Stimulated activated CD4-positive, alpha-beta T cell treated with anti-CD3 and anti-CD28 coated beads, Interleukin-4, amount 100 ng/mL, for 1 hour (primary cell): ENCODE results near the gene KDM7A.

ENCODE experiments used
- DNase-seq: peaks from one replicate; pipeline ENCODE4 v3.0.0-alpha.2; 2020

The KDM7A gene

DNA sequence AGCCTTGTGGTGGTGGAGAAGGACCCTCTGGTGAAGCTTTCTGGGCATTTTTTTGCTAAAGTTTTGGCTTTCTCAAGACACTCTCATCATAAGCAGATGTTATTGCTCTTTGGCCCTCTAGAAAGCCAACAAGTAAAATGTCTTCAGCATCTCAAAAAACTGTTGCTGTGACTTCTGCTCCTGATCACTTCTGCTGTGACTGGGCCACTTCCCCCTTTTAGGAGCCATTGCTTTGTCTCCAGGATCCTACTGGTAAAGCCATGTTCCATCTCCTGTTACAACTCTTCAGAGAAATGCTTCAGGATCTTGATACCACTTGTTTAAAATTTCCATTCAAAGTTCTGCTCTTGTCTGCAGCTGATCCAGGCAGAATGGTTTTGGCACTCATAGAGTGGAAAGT, 125.0 kb downstream of the KDM7A start:
- DNase-seq, result no peak

- DNase-seq, result no peak
Measured at GRCh38 chr7:140050100-140050499, 126.7 kb downstream of the KDM7A start.

DNA sequence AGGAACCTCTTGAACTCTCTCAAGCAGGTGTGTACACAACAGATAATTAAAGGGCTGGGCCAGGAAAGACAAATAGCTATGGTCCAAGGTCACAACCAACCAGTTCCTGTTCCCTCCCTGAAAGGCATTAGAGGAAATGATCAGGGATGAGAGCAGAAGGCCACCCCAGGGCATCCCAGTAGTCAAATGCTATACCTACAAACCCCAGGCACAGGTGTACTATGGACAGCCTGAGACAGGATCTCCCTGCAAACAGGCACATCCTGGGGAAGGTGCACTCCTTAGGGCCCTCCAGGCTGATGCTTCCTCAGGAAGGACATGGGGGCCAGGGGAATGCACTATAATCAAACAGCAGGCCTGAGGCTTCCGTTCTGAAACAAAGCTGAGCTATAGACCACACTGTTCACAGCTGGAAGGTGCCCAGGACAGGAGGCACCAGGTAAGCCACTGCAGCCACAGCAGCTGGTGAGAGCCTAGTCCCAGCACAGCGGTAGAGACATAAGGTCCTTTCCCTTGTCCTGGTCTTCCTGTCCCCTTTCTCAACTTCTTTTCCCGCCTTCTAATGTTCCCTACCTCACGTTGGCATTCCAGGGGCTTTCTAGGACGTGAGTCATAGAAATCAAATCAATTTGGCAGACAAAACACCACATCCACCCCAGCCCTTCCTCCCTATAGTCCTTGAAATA, 127.3 kb downstream of the KDM7A start:
- no peak for DNase-seq

- no peak for DNase-seq
Measured at GRCh38 chr7:140048989-140049338, 127.8 kb downstream of the KDM7A start.

DNA sequence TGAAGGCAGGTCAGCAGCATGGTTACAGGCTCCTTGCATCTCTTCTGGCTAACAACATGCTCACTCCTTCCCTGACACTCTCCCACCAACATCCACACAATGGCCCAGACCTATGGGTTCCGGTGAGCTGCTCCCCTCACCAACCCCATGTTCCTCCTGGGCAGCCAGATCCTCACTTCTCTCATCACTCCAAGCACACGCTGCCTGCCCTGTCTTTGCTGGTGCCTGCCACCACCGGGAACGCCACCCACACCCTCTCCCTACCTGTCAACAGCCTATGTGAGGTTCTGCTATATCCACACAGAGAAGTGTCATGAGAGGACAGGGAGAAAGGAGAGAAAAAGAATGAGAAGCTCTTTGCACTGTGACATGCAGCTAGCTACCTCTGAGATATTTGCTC, 128.6 kb downstream of the KDM7A start:
- no peak for DNase-seq

DNA sequence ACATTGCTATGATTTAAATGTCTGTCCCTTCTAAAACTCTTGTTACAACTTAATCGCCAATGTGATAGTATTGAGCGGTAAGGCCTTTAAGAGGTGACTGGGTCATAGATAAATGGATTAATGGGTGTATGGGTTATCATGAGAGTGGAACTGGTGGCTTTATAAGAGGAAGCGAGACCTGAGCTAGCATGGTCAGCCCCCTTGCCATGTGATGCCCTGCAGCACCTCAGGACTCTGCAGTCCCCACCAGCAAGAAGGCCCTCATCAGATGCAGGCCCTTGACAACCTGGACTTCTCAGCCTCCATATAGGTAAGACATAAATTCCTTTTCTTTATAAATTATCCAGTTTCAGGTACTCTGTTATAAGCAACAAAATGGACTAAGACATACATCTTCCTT, 129.6 kb downstream of the KDM7A start:
- DNase-seq, result no peak

DNA sequence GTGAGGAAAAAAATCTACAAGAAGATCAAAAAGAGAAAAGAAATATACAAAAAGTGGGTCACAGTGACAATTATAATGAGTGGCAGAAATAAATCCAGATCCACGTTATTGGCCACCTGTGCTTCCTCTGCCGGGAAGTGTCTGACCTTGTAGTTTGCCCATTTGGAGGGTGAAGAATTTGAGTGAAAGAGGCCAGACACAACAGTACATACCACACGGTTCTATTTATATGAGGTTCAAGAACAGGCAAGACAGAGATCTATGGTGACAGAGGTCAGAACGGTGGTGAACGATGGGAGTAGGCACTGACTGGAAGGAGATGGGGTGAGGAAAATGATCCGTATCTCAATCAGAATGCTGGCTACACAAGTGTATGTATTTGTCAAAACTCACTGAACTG, 131.1 kb downstream of the KDM7A start:
- no peak for DNase-seq

DNA sequence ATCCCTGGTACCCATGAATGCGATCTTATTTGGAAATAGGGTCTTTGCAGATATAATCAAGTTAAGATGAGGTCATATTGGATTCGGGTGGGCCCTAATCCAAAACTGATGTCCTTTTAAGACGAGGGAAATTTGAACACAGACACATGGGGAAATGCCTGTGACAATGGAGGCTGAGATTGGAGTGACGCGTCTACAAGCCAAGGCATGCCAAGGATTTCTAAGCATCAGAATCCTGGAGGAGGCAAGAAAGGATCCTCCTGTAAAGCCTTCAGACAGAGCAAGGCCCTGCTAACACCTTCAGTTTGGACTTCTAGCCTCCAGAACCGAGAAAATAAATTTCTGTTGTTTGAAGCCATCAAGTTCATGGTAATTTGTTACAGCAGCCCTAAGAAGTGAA, 132.5 kb downstream of the KDM7A start:
- DNase-seq, result no peak

DNA sequence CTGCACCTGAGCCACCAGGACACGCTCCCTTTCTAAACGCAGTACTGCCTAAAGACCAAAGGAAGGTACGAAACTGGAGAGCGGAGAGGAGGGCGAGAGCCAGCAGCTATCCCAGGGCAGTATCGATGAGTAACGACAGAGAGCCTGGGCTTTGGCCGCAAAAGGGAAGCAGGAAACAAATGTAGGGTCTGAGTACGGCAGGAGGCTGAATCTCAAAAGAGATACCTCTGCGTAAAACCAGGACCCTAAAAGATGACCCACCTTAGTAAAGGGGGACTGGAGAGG, 134.5 kb downstream of the KDM7A start:
- no peak for DNase-seq

DNA sequence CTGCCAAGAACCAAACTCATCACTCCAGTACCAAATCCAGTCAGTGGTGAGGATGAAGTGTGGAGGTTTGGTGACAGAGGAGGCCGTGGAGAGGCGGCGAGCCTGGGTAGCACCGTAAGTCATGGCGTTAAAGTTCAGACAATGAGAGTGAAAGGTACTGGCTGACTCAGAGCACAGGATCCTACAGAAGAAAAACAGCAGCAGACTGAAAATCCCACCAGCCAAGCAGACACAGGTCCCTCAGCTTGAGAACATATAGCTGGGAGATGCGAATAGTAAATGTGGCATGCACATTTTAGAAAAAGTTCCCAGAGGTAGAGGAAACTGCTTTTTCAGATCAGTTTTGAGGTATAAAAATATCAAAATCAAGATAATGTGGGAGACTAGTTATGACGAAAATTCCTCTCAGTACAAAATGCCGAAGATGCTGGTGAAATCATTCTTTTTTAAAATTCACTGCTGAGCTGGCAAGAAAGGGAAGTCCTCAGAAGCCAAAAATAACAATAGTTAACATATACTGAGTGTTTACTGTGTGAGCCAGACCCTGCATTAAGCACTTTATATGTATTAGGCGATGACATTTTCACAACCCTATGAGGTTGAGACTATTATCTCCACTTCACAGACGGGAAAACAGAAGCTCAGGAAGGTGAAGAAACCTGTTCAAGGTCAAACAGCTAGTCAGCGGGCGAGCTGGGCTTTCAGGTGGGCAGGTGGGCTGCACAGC, 135.0 kb downstream of the KDM7A start:
- no peak for DNase-seq

GRCh38 chr7:140039896-140040295, 136.9 kb downstream of the KDM7A start:
- DNase-seq, result no peak

DNA sequence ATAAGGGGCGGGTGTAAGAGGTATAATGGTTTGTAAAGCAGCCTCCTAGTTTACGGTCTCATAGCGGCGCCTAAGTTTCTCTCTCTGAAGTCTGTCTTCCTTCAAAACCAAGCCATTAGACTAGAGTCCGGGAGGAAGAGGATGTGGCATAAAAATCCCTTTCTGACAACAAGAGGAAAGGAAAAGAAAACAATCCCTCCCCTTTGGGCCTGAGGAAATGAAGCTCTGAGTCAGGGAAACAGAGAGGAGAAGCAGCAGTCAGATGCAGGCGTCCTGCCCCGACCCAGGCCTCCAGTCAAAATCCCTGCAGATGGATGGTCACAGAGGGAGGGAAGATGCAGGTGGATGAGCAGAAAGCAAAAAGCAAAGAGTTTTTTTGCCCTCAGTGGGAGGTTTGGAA, 137.7 kb downstream of the KDM7A start:
- no peak for DNase-seq

DNA sequence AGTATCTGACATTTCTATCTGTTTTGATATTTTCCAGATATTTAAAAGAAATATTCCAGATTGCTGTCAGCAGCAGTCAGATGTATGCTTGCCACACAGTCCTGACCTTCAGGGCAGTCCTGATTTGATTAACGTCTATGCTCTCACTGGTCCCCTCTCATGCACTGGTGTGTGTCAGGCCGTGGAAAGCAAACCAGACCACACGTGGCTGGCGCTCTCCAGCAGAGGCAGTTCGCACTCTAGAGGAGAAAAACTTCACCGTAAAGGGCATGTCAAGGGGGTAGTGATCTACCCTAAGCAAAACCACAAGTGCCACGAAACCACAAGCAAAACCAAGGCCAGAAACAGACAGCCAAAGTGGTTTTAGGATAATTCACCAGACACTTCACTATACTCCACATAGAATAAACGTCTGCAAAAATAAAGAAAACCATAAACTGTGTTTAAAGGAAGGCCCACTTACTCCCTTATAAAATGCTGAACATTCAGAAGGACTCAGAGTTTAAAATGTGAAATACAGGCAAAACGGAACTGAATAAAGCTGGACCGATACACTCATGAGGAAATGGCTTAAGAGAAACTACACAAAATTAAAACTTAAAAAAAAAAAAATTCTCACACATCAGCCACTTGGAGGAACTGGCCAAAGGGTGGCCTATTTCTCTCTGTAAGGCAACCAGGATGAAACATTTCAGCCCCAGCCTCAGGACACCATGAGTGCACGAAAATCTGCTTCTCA, 140.4 kb downstream of the KDM7A start:
- no peak for DNase-seq

DNA sequence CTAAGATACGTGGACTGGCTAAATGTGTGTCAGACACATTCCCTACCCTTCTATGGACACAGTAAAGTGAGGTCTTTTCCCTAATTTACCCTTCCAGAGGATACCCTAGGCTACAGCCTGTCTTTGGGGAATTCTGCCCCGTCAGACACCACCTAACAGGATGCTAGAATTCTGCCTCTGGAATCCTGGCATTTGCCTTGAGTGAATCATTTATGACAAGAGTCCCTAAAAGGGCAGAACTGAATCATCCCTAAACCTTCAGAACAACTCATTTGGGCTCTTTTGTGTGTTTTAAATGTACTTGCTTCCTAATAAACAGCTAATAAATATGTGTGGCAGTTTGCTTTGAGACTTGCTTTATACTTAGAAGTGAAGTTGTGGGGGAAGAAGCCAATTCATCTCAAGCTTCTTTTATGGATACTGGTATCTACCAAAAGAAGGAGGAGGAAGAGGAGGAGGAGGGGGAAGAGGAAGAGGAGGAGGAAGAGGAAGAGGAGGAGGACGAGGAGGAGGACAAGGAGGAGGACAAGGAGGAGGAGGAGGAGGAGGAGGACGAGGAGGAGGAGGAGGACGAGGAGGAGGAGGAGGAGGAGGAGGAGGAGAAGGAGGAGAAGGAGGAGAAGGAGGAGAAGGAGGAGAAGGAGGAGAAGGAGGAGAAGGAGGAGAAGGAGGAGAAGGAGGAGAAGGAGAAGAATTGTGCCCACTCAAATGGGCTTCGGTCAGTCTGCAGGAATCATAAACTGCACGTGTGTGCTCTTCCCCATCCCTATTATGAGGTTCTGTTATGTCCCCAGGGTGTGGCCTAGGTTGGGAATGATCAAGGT, 141.2 kb downstream of the KDM7A start:
- DNase-seq, result no peak
